Epidermal melanocyte (primary cell): Measurements from ENCODE around the gene DNAJB7.
"Not testable (repeated sequence)": the region's sequence is repeated elsewhere in the genome, so short reads cannot be mapped to it uniquely, and the experiment has no call there.

ENCODE experiments used
- DNase-seq: peaks from one replicate; pipeline ENCODE4 v3.0.0; 2011; ENCODE audit warnings: low spot score; ENCODE audit not compliant: insufficient read length

DNAJB7 gene

DNA sequence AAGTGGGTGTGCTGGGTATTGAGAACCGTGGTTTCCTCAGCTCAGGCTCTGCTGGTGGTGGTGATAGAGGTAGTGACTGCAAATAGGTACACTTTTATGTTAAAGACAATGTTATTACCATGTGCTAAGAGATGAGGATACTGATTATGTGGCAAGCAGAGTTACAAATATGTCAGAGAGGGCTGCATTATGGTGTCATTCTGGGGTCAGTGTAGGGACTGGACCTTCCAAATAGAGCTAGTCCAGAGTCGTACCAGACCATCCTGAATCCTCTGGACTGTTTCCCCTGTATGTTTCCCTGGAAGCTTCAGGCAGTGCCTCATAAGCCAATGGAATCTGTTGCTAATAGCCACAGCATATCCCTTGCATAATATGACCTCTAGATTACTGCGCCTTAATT, at the start of gene DNAJB7:
TSS of gene DNAJB7 (minus strand) at position 101 of the 400 bp plus-strand sequence. CDS start 119 bp downstream, outside the sequence.
- no peak for DNase-seq

DNA sequence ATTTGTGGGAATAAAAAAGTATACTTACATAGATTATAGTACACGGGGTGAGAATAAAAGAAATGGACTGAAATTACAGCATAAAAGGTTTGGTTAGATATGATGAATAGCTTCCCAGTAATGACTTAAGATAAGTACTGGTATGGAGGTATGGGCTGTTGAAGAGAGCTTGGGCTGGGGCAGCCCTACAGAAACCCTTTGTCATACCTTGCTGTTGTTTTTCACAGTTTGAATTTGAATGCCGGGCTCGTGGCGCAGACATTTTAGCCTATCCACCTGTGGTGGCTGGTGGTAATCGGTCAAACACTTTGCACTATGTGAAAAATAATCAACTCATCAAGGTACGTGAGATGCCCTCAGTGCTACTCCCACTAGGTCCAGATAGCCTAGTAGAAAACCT, 47.0 kb upstream of the DNAJB7 start:
- no peak for DNase-seq

DNA sequence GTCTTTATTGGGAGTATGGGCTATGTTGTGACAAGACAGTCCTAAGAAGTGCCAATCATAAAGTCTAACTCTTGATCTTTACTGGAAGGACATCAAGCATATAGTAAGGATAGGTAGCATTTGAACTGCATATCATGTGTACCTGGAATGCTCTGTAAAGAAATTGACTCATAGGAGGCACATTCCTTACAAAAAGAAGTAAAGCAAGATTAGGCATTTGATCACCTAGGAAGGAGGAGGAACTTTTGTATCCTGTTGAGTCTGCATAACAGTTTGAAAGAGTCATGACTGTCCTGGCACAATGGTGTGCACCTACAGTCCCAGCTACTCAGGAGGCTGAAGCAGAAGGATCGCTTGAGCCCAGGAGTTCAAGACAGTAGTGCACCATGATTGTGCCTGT, 42.2 kb upstream of the DNAJB7 start:
- no peak for DNase-seq

DNA sequence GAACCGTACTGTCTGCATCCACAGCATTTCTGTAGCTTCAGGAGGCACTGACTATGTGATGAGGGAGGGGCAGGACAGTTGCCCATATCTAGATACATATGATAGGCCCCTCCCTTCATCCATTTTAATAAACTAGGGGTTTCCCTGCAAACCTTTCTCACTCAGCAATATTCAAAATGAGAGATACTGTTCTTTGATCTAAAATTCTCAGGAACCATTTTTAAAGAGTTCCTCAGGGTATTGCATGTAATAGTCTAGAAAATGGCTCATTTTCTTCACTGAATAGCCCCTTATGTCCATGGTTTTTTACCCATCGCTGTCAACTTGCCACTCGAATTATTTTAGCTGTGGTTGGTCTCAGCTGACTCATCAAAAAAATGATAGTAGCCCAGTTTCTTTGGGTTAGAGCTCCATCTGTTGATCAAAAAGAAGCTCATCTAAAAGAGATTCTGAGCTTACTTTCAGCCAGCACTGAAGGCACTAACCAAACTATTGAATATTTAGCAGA, 37.0 kb upstream of the DNAJB7 start:
- peak; percentile 42 for DNase-seq

DNA sequence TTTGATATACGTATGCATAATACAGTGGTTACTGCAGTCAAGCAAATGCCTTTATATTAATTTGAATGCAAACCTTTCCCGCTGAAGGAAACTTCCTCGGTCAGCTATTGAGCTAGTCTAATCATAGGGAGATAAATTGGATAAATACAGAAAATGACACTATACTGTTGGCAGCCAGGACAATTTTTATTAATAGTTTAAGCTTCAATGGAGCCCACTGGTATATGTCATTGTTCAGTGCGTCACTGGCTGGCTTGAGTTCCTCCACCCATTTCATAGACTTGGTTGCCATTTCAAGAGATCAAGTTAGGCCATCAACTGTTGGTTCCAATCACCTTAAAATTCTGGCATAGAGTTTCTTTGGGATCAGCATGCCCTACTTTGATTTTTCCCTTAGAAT, 32.5 kb upstream of the DNAJB7 start:
- no peak for DNase-seq

DNA sequence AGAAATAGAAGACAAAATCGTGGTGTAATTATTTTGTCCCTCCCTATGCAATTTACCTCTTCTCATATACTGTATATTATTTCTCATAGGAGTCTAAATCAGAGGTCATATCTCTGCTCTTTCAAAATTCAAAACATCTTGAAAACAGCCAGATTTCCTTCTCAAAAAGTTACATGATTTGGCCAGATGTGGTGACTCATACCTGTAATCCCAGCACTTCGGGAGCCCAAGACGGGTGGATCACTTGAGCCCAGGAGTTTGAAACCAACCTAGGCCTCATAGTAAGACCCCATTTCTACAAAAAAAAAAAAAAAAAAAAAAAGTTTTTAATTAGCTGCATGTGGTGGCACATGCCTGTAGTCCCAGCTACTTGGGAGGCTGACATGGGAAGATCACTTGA, 29.0 kb upstream of the DNAJB7 start:
- DNase-seq = no peak

DNA sequence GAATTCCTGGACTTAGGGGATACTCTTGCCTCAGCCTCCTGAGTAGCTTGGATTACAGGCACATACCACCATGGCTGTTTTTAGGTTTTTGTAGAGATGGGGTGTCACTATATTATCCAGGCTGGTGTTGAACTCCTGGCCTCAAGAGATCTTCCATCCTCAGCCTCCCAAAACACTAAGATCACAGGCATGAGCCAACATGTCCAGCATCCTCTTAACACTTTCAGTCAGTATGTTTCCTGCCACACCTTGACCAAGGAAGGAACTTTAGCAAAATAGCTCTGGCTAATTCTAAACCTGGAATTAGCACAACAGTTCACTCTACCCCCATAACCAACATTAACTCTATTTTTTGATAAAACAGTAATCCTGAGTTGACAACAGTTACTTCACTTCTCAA, 27.2 kb upstream of the DNAJB7 start:
- DNase-seq = no peak

DNA sequence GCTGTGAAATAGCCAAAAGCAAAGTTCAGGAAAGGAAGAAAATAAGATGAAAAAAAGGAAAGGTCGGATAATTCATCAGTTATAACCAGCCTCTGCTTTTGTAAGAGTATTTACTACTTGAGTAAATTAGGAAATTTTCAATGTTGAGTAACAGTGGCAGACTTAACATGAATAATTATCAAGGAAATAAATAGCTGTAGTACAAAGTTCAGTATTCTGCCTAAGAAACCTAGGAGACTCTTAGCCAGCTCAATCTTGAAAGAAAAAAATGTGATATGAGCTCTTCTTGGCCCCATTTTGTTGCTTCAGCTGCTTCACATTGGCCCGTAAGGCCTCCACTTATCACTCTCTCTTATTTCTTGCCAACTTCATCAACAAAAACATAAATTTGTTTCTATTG, 17.0 kb upstream of the DNAJB7 start:
- DNase-seq = no peak

DNA sequence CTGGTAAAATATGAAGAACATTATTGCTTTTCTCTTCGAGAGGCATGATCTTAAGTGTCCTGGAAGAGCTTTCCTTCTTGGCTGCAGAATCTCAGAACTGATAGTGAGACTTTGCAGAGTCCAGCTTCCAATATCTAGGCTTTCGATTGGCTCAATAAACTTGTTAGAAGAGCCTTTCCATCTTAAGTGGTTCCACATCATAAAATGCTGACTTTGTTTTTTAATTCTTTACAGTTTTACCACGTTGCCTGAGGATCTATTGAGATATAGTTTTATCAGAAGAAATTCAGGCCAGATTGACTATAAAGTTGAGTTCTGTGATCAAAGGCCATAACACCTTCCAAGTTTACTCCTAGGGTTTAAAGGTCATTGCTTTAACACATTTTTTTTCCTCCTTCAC, 15.6 kb upstream of the DNAJB7 start:
- DNase-seq = no peak

DNA sequence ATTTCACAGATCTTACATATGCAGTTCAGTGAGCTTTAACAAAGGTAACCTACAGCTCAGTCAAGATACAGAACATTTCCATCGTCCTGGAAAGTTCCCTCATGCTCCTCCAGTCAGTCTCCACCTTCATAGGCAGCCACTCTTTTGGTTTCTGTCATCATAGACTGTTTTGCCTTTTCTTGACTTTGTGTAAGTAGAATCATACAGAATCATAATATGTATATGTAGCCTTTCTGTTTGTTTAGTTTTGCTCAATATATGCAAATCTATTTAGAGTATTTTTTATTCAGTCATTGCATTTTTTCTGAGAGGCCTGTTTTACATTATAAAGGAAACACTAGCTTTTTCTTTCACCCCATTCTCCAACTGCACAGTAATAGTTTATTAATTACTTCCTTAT, 15.0 kb upstream of the DNAJB7 start:
- no peak for DNase-seq

DNA sequence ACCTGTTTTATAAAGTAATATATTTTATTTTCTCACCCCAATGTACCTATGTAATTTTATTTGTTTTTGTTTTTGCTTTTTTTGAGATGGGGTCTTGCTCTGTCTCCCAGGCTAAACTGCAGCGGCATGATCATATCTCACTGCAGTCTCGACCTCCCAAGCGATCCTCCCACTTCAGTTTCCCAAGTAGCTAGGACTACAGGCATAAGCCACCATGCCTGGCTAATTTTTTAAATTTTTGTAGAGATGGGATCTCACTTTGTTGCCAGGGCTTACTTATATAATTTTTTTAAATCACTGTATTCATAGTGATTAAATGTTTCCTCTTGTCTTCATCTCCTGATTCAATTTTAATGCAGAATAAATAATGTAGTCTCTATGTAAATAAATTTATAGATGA, 13.2 kb upstream of the DNAJB7 start:
- DNase-seq = no peak

DNA sequence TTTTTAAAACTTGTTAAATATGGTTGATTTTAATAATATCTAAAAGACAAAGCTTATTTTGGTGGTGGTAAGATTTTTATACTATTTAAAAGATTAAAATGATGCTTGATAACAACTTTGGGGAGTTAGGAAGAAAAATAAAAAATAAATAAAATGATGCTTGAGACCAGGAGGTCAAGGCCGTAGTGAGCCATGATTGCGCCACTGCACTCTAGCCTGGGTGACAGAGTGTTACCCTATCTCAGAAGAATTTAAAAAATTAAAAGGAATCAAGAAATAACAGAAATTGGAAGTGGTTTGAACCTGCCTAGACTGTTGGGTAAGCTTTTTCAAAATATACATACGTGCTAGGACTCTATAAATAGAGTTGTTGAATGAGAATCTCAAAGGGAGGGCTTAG, 12.1 kb upstream of the DNAJB7 start:
- no peak for DNase-seq

DNA sequence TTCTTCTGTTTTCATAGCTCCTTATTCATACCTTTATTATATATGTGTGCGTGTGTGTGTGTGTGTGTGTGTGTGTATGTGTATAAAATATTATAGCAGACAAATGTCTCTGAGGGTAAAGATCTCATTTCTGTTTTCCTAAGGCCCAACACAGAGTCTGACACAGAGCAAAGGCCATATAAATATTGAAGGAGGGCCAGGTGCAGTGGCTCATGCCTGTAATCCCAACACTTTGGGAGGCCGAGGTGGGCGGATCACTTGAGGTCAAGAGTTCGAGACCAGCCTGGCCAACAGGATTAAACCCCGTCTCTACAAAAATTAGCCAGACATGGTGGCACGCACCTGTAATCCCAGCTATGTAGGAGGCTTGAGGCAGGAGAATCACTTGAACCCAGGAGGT, 6.5 kb upstream of the DNAJB7 start:
- not testable (repeated sequence) for DNase-seq

DNA sequence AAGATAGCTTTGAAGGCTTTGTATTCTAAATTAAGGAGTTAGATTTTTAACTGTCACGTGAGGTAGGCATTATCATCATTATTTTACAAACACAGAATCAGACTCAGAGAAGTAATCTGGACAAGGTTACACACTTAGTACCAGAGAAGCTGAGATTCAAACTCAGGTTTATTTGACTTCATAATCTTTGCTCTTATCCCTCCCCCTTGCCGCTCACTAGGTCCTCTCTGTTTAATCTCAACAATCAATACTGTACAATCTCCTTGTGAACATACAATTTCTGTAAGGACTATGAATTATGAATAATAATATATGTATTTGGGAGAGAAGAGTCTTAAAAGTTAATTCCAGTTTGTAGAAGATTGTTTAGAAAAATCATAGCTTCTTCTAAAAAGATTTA, 5.2 kb upstream of the DNAJB7 start:
- no peak for DNase-seq

DNA sequence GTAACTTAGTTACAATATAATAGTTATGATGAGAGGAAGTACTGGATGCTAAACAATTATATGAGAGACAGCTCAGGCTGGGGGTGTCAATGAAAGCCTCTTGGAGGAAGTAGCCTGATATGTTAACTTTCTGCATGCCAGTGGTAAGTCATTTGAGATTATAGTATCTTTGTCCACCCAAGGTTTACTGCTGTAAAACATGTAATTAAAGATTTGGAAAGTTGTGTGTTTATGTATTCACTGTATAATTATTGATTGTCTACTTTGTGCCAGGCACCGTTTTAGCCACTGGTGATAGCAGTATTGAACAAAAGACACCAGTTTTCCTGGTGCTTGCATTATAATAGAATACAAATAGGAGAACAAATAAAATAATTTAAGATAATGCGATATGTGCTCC, 624 bp upstream of the DNAJB7 start:
- DNase-seq = no peak

DNA sequence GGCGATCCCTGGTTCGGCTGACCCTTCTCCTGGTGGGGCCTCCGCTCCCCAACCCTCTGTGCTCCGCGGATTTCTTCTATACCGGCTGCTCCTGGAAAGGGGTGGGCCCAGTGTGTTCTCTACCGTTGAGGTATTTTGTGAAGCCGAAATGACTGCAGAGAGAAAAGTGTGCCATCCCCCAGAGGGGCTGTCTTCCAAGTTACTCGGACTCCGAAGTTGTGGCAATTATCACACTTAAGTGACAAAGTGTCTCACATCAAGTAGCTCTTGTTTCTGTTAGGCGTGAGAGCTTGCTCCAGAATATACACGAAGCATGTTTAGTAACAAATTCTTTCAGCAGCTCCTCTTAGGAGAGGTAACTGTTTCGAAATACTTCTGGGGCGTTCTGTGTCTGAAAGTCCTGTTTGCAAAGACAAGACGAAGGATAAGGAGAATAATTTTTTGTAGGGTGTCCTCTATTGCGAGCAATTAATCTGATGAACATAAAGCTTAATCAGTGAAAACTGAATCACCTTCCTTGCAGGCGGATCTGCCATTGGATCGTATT, 4.5 kb downstream of the DNAJB7 start:
- DNase-seq = no peak

DNA sequence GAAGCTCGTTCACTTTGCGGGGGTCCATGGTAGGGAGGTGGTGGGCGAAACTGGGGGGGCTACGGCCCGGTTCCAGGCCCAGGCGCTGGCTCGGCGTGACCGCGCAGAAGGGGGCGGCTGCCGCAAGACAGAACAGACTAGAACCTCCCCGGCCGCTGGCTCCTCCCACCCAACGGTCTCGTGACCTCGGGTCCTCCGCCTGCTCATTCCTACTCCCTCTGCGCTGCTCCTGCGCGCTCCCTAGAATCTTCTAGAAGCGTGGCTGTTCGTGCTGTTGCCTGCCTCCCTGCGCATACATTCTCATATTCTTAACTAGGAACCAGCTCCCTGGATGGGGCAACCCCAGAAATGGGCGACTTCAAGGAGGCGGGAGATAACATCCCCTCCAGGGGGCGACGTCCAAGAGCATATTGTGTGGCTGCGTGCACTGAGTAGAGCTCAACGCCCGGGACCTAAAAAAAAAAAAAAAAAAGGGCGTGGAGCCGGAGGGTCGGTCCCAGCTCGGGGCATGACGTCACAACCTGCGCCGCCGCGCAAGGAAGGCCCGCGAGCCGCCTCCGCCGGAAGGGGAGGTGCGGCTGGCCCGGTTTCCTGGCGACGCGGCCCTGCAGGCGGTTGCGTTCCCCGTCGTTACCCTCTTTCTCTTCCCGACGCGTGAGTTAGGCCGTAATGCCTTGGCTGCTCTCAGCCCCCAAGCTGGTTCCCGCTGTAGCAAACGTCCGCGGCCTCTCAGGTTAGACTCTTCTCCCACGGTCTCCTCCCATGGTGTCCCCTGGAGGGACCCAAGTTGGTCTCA, 5.2 kb downstream of the DNAJB7 start, which contains the start of the genes ST13 and XPNPEP3:
TSS of gene ST13 (minus strand) at position 127 of the 796 bp plus-strand sequence. CDS start at position 28, 99 bp downstream.
TSS of gene XPNPEP3 (plus strand) at position 636 of the 796 bp plus-strand sequence. CDS start at position 670, 34 bp downstream.
- DNase-seq = peak; percentile 52

DNA sequence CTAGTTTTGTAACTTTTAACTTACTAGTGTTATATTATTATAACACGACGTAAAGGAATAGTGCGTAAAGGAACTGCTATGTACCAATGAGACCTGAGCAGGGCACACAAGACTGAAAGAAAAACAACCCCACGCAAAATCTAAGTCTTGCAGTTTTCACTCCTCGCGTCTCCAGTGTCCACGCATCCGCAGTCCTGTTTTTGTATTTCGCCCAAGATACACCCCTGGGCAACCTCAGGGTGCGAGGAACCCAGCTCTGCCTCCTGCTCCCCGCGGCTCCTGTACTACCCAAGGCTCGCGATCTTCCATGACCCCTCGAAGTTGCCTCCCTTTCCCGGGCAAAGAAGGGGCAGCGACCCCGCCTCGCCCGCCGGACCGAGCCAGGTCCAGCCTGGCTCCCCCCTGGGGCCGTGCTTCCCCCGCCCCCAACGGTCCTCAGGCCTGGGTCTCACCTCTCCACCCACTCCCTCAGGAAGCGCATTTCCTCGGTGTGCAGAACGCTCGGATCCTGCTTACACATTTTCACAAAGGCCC, 5.9 kb downstream of the DNAJB7 start:
- DNase-seq = no peak

DNA sequence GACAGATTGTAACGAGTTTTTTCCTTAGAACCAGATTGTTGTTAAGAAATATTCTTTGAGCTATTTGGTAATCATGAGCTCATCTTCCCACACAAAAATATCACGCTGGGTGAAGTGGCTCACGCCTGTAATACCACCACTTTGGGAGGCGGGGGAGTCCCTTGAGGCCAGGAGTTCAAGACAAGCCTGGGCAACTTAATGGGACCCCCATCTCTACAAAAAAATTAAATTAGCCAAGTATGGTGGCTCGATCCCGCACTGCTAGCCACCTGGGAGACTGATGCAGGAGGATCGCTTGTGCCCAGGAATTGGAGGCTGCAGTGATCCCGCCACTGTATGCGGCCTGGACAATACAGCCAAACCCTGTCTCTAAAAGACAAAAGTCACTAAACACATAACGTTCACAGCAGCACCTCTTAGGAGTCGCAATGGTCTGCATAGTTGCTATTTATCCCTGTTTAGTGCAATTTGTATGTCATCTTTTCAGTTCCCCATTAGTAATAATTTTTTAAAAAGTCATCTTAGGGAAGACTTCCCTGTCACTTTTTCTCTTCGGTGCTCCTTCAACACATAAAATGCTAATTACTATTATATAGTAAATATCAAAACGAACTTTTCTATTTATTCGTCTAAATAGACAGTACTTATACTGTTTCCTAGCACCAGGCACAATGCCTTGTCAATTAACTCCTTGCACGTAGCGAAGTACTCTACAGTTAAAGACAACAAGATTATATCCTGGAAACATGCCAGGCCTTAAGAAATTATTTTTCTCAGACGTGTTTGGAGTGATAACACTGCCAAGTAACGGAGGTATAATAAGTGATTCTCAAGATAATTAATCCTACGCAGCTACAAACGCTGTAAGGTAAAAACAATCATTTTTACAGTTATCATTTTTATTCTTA, 6.6 kb downstream of the DNAJB7 start:
- no peak for DNase-seq

DNA sequence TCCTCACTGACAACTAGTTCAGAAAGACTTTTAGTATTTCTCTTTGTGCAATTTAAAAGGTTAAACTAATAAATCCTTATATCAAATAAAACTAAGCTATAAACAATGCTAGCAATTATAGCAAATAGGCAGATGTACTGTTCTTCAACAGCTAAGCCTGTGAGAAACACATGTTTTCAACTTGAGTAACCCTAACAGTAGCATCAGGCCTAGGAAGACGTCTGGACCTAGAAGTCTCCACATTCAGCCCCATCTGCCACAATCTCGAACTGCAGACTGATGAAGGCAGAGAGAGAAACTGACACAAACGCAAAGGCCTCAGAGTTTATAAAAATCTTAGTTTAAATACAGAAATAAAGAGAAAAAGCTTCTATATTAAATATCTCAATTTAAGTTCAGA, 8.0 kb downstream of the DNAJB7 start:
- no peak for DNase-seq

DNA sequence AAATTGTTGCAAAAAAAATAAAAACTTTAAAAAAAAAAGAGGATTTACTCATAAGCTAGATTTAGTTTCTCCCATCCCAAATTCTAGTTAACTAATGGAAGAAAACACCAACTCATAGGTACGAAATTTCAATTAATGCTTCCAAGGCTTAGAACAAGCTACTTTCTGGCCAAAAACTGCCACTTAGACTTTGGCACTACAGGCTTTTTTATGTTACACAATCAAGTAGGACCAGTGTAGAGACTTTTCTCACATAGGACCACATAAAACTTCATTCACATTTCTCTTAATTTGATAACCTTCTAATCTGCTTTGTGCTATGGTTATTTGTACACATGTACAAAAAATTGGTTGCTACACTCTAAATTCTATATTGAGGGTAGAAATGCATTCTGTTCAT, 8.6 kb downstream of the DNAJB7 start:
- DNase-seq = no peak
